Upper lobe of left lung (tissue), 4 donors: ENCODE results near the gene S100A12.

Experiments used
- EP300 ChIP-seq, 4 donors: sonication (generic); formaldehyde crosslinking; IDR thresholded peaks; one replicate each; pipeline ENCODE4 v1.5.1; 2017; ENCODE audit warnings: antibody characterized with exemption in 4 of 4, control low read depth in 2 of 4
- POLR2A ChIP-seq, 4 donors: fragments of 450-650 bp; IDR thresholded peaks; one replicate each; pipeline ENCODE4 v1.5.1; 2016 to 2017; ENCODE audit warnings: antibody characterized with exemption in 4 of 4, mild to moderate bottlenecking in 2 of 4
- POLR2AphosphoS5 ChIP-seq, 2 donors: sonication (generic); formaldehyde crosslinking; IDR thresholded peaks; one replicate each; pipeline ENCODE4 v1.5.1; 2017; ENCODE audit warnings: antibody characterized with exemption in 2 of 2
- TF ChIP-seq, protein P1 (sequence below), 6 experiments: fragments of 450-650 bp in 4 of 6; fragments of 200-600 bp in 2 of 6; sonication (generic) in 2 of 6; IDR thresholded peaks; one replicate each; pipeline ENCODE4 v1.5.1; 2016 to 2019; ENCODE audit warnings: antibody characterized with exemption in 6 of 6

DNA sequence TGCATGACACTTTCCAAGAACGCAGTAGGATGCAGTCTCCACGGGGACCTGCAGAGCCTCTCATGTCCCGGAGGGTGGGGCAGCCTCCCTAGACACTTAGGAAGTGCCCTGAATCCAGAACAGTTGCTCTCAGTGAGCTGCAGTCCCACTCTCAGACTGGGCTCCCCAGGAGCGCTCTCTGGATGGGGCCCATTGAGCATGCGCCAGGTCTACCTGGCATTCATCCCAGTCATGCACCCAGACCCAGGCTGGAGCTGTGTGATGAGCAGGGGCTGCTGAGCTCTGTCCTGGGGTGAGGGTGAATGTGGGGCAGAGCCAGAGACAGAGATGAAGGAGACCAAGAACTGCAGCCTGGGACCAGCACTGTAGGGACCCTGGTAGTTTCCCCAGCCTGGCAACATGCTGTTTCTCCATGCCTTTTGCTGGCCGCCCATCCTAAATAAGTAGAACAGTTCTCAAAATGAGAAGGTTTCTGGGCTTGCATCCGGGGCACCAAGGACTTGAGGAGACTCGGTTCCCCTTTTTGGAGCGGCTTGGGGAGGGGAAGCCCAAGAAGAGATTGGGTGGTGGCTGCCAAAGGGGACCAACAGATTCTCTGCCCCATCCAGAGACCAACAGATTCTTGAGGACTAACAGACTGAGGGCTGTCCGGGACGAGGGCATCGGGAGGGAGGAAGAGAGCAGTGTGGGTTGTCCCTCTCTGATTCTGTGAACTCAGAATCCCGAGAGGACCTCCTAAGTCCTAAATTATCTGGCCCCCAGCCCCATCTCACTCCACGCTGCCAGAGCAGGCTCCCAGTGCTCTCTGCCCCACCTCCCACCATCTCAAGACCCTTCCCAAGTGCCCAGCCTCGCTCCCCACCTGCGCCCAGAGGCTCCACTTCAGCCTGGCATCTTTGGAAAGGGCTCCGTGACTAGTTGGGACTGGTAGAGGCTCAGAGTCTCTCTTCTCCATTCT, 25.8 kb downstream of the S100A12 start:
- no peak for TF ChIP-seq POLR2AphosphoS5 (IDR thresholded peaks at IDR 0.05)
- no peak for TF ChIP-seq POLR2A (IDR thresholded peaks at IDR 0.05)
- TF ChIP-seq, protein P1, sequence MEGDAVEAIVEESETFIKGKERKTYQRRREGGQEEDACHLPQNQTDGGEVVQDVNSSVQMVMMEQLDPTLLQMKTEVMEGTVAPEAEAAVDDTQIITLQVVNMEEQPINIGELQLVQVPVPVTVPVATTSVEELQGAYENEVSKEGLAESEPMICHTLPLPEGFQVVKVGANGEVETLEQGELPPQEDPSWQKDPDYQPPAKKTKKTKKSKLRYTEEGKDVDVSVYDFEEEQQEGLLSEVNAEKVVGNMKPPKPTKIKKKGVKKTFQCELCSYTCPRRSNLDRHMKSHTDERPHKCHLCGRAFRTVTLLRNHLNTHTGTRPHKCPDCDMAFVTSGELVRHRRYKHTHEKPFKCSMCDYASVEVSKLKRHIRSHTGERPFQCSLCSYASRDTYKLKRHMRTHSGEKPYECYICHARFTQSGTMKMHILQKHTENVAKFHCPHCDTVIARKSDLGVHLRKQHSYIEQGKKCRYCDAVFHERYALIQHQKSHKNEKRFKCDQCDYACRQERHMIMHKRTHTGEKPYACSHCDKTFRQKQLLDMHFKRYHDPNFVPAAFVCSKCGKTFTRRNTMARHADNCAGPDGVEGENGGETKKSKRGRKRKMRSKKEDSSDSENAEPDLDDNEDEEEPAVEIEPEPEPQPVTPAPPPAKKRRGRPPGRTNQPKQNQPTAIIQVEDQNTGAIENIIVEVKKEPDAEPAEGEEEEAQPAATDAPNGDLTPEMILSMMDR (IDR thresholded peaks at IDR 0.05), result no peak
- TF ChIP-seq EP300 (IDR thresholded peaks at IDR 0.05), result no peak
